Peyer's patch (tissue), 4 donors: Measurements from ENCODE around the gene GPX4.

ENCODE experiments used
- POLR2A ChIP-seq, 2 donors: fragments of 450-650 bp; IDR thresholded peaks; one replicate each; pipeline ENCODE4 v1.5.1; 2017; ENCODE audit warnings: antibody characterized with exemption in 2 of 2, mild to moderate bottlenecking in 2 of 2, moderate library complexity in 2 of 2
- TF ChIP-seq, protein P1 (sequence below), 6 experiments: fragments of 450-650 bp in 4 of 6; fragments of 200-600 bp in 2 of 6; sonication (generic) in 1 of 6; IDR thresholded peaks; one replicate each; pipeline ENCODE4 v1.5.1; 2017 to 2019; ENCODE audit warnings: antibody characterized with exemption in 6 of 6, mild to moderate bottlenecking in 3 of 6, moderate library complexity in 1 of 6

DNA sequence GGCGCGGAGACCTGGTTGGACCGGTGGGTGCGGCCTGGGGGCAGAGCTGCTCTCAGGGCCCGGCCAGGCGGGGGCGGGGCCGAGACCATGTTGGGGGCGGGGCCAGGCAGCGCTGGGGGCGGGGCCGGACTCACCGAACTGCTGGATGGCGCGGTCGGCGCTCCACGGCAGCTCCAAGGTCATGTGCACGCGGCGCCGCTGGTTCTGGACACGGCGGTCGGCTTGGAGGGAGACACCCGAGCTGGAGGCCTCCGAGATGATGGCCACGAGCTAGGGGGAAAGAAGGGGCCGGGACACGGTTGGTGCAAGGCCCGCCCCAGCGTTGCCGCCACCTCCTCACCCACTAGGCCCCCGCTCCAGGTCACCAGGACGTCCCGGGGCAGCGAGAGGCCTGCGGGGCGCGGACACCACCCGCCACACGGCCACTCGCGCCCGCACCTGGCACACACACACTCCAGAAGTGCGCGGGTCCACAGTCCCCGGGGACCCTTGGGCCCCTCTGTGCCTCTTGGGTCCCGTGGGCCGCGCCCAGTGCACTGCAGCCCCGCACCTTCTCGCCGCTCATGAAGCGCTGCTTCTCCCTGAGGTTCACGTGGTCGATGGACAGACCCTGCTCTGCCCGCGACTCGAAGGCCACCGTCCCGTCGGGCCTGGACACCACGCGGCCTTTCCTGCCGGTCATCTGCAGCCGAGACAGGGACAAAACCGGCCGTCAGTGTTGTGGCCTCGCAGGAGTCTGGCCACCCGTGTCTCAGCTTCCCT lies 8.7 kb downstream of the GPX4 start:
- TF ChIP-seq, protein P1, sequence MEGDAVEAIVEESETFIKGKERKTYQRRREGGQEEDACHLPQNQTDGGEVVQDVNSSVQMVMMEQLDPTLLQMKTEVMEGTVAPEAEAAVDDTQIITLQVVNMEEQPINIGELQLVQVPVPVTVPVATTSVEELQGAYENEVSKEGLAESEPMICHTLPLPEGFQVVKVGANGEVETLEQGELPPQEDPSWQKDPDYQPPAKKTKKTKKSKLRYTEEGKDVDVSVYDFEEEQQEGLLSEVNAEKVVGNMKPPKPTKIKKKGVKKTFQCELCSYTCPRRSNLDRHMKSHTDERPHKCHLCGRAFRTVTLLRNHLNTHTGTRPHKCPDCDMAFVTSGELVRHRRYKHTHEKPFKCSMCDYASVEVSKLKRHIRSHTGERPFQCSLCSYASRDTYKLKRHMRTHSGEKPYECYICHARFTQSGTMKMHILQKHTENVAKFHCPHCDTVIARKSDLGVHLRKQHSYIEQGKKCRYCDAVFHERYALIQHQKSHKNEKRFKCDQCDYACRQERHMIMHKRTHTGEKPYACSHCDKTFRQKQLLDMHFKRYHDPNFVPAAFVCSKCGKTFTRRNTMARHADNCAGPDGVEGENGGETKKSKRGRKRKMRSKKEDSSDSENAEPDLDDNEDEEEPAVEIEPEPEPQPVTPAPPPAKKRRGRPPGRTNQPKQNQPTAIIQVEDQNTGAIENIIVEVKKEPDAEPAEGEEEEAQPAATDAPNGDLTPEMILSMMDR (IDR thresholded peaks at IDR 0.05), result no peak
- TF ChIP-seq POLR2A (IDR thresholded peaks at IDR 0.05), result no peak
